SK-N-MC (cell line): ENCODE measurements around the gene HECTD4.

Experiments
- EZH2 ChIP-seq: fragments of 200-600 bp; sonication (generic); IDR thresholded peaks from one replicate; pipeline ENCODE4 v1.6.1; 2017; ENCODE audit warnings: antibody characterized with exemption
- POLR2AphosphoS5 ChIP-seq: IDR thresholded peaks from 2 replicates; pipeline ENCODE4 v1.6.1; 2012; ENCODE audit warnings: mild to moderate bottlenecking, low read depth, low read length, borderline replicate concordance

- TF ChIP-seq EZH2 (no peak), POLR2AphosphoS5 (no peak)
Measured at GRCh38 chr12:112430929-112431328, 48.7 kb upstream of the HECTD4 start.
